VCaP (cell line): ENCODE results near the gene BICC1.

Source experiments
- H3K27ac ChIP-seq: fragments of 450-650 bp; 2 replicates; pipeline ENCODE4 v1.5.1; 2017
- CTCF ChIP-seq: fragments of 450-650 bp; conservative IDR thresholded peaks from 2 replicates; pipeline ENCODE4 v1.5.1; 2017; ENCODE audit warnings: mild to moderate bottlenecking, moderate library complexity

Gene BICC1

GRCh38 chr10:58758321-58758720 lies 245.6 kb downstream of the BICC1 start:
- TF ChIP-seq CTCF, result no peak
- H3K27ac ChIP-seq, result no peak overlapping the region

- TF ChIP-seq CTCF, result no peak
- H3K27ac ChIP-seq, result no peak overlapping the region
Observed at GRCh38 chr10:58764087-58764747, 251.5 kb downstream of the BICC1 start.

GRCh38 chr10:58765910-58766309 lies 253.2 kb downstream of the BICC1 start:
- TF ChIP-seq CTCF, result no peak
- no peak overlapping the region for H3K27ac ChIP-seq

- H3K27ac ChIP-seq, result no peak overlapping the region
- TF ChIP-seq CTCF, result no peak
Observed at GRCh38 chr10:58767652-58768051, 255.0 kb downstream of the BICC1 start.

GRCh38 chr10:58771863-58772262 lies 259.2 kb downstream of the BICC1 start:
- no peak for TF ChIP-seq CTCF
- no peak overlapping the region for H3K27ac ChIP-seq

- no peak overlapping the region for H3K27ac ChIP-seq
- TF ChIP-seq CTCF, result no peak
Observed at GRCh38 chr10:58772758-58773157, 260.1 kb downstream of the BICC1 start.

GRCh38 chr10:58773341-58773740 lies 260.7 kb downstream of the BICC1 start:
- no peak overlapping the region for H3K27ac ChIP-seq
- no peak for TF ChIP-seq CTCF
